Superior temporal gyrus (tissue), 1 donor: ENCODE data around the gene CDK13.
"Not testable (repeated sequence)": the region's sequence is repeated elsewhere in the genome, so short reads cannot be mapped to it uniquely, and the experiment has no call there.

Source experiments
- DNase-seq: peaks from one replicate; pipeline ENCODE4 v3.0.0-alpha.2; 2016; ENCODE audit errors: extremely low spot score

The CDK13 gene

GRCh38 chr7:40097728-40098127 is 147.7 kb downstream of the CDK13 start:
- DNase-seq = no peak

GRCh38 chr7:40098810-40099209 is 148.8 kb downstream of the CDK13 start:
- DNase-seq = no peak

- DNase-seq = no peak
These were observed 149.8 kb downstream of the CDK13 start for GRCh38 chr7:40099837-40100236.

GRCh38 chr7:40101201-40101600 is 151.1 kb downstream of the CDK13 start:
- DNase-seq = no peak

GRCh38 chr7:40102897-40103296 is 152.8 kb downstream of the CDK13 start:
- DNase-seq = no peak

GRCh38 chr7:40105879-40106473 is 155.9 kb downstream of the CDK13 start:
- no peak for DNase-seq

GRCh38 chr7:40115936-40116335 is 165.9 kb downstream of the CDK13 start:
- DNase-seq = no peak

- not testable (repeated sequence) for DNase-seq
These were observed 167.1 kb downstream of the CDK13 start for GRCh38 chr7:40117199-40117598.

GRCh38 chr7:40118201-40118600 is 168.1 kb downstream of the CDK13 start:
- DNase-seq = not testable (repeated sequence)

GRCh38 chr7:40120020-40120419 is 170.0 kb downstream of the CDK13 start:
- no peak for DNase-seq

GRCh38 chr7:40122100-40122939 is 172.3 kb downstream of the CDK13 start:
- DNase-seq = not testable (repeated sequence)

- no peak for DNase-seq
These were observed 172.8 kb downstream of the CDK13 start for GRCh38 chr7:40122940-40123254.

- DNase-seq = no peak
These were observed 183.7 kb downstream of the CDK13 start for GRCh38 chr7:40133561-40134427.

GRCh38 chr7:40134428-40135316 is 184.6 kb downstream of the CDK13 start, which contains the start of the genes MPLKIP and SUGCT:
MPLKIP (minus strand) TSS chr7:40134622; CDS start chr7:40134567, 55 bp downstream.
SUGCT (plus strand) TSS chr7:40135005.
- peak; percentile 94 for DNase-seq

GRCh38 chr7:40135317-40135610 is 185.2 kb downstream of the CDK13 start:
- peak; percentile 20 for DNase-seq

GRCh38 chr7:40137563-40137962 is 187.5 kb downstream of the CDK13 start:
- no peak for DNase-seq

- no peak for DNase-seq
These were observed 188.9 kb downstream of the CDK13 start for GRCh38 chr7:40138973-40139372.

GRCh38 chr7:40139891-40140290 is 189.8 kb downstream of the CDK13 start:
- not testable (repeated sequence) for DNase-seq

- DNase-seq = not testable (repeated sequence)
These were observed 191.9 kb downstream of the CDK13 start for GRCh38 chr7:40141916-40142315.

- DNase-seq = not testable (repeated sequence)
These were observed 195.6 kb downstream of the CDK13 start for GRCh38 chr7:40145596-40146130.
